Activated CD8-positive, alpha-beta memory T cell treated with anti-CD3 and anti-CD28 coated beads for 24 hours (primary cell): ENCODE measurements around the gene PRRT2.
"Not testable (repeated sequence)": the region's sequence is repeated elsewhere in the genome, so short reads cannot be mapped to it uniquely, and the experiment has no call there.

Source experiments
- DNase-seq: peaks from one replicate; pipeline ENCODE4 v3.0.0-alpha.2; 2020

The PRRT2 gene

GRCh38 chr16:29812754-29813643 is 1.0 kb downstream of the PRRT2 start:
- no peak for DNase-seq

- no peak for DNase-seq
Observed at GRCh38 chr16:29813644-29814562, 1.9 kb downstream of the PRRT2 start.

- DNase-seq: no peak
Observed at GRCh38 chr16:29814592-29814991, 2.6 kb downstream of the PRRT2 start.

- DNase-seq: peak; percentile 78
Observed at GRCh38 chr16:29815032-29815721, 3.2 kb downstream of the PRRT2 start.

- DNase-seq: peak; percentile 98
Observed at GRCh38 chr16:29815793-29816693, 4.0 kb downstream of the PRRT2 start, which contains the start of gene PAGR1. Gene PAGR1, plus strand, starts transcription at chr16:29816152. Its CDS starts 374 bp downstream, at chr16:29816526.

GRCh38 chr16:29816694-29817441 is 4.9 kb downstream of the PRRT2 start:
- DNase-seq: peak; percentile 80

GRCh38 chr16:29818082-29818481 is 6.1 kb downstream of the PRRT2 start:
- no peak for DNase-seq

- DNase-seq: no peak
Observed at GRCh38 chr16:29819506-29819905, 7.5 kb downstream of the PRRT2 start.

- peak; percentile 84 for DNase-seq
Observed at GRCh38 chr16:29820271-29820701, 8.3 kb downstream of the PRRT2 start, which contains the start of gene MVP. Gene MVP, plus strand, starts transcription at chr16:29820462. Its CDS starts 10,088 bp downstream, at chr16:29830550.

- peak; percentile 74 for DNase-seq
Observed at GRCh38 chr16:29820730-29821642, 9.0 kb downstream of the PRRT2 start.

- peak; percentile 69 for DNase-seq
Observed at GRCh38 chr16:29821643-29822115, 9.7 kb downstream of the PRRT2 start.

- no peak for DNase-seq
Observed at GRCh38 chr16:29824589-29825144, 12.7 kb downstream of the PRRT2 start.

GRCh38 chr16:29825145-29826044 is 13.4 kb downstream of the PRRT2 start:
- DNase-seq: peak; percentile 82

GRCh38 chr16:29826342-29826695 is 14.3 kb downstream of the PRRT2 start:
- DNase-seq: no peak

GRCh38 chr16:29830774-29831173 is 18.8 kb downstream of the PRRT2 start:
- no peak for DNase-seq

GRCh38 chr16:29831490-29831889 is 19.5 kb downstream of the PRRT2 start:
- no peak for DNase-seq

- DNase-seq: not testable (repeated sequence)
Observed at GRCh38 chr16:29833219-29833618, 21.2 kb downstream of the PRRT2 start.

GRCh38 chr16:29834079-29834478 is 22.1 kb downstream of the PRRT2 start:
- DNase-seq: no peak
